ENCODE data around the gene MLN.

DNA sequence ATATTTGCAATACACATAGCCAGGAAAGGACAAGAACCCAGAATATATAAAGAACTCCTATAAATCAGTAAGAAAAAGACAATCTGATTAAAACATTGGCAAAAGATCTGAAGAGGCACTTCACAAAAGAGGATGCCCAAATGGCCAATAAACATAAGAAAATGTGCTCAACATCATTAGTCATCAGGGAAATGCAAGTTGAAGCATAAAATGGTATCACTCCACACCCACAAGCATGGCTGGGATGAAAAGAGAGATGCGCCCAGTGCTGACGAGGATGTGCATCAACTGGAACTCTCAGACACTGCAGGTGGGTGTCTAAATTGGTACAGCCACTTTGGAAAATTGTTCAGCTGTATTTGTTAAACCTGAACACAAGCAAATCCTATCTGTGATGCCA, 42.4 kb upstream of the MLN start:
- TF ChIP-seq, protein P1, sequence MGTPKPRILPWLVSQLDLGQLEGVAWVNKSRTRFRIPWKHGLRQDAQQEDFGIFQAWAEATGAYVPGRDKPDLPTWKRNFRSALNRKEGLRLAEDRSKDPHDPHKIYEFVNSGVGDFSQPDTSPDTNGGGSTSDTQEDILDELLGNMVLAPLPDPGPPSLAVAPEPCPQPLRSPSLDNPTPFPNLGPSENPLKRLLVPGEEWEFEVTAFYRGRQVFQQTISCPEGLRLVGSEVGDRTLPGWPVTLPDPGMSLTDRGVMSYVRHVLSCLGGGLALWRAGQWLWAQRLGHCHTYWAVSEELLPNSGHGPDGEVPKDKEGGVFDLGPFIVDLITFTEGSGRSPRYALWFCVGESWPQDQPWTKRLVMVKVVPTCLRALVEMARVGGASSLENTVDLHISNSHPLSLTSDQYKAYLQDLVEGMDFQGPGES (IDR thresholded peaks at IDR 0.05; ENCODE audit: low read depth, low read length), result no peak
- TF ChIP-seq, protein P2, sequence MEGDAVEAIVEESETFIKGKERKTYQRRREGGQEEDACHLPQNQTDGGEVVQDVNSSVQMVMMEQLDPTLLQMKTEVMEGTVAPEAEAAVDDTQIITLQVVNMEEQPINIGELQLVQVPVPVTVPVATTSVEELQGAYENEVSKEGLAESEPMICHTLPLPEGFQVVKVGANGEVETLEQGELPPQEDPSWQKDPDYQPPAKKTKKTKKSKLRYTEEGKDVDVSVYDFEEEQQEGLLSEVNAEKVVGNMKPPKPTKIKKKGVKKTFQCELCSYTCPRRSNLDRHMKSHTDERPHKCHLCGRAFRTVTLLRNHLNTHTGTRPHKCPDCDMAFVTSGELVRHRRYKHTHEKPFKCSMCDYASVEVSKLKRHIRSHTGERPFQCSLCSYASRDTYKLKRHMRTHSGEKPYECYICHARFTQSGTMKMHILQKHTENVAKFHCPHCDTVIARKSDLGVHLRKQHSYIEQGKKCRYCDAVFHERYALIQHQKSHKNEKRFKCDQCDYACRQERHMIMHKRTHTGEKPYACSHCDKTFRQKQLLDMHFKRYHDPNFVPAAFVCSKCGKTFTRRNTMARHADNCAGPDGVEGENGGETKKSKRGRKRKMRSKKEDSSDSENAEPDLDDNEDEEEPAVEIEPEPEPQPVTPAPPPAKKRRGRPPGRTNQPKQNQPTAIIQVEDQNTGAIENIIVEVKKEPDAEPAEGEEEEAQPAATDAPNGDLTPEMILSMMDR (IDR thresholded peaks at IDR 0.05), result no peak
- TF ChIP-seq EZH2phosphoT487 (IDR thresholded peaks at IDR 0.05; ENCODE audit: borderline replicate concordance, low read depth) (no peak), EP300 (IDR thresholded peaks at IDR 0.05; ENCODE audit: borderline replicate concordance in 1 of 2, low read depth in 1 of 2, low read length in 1 of 2) (no peak), POLR2AphosphoS5 (IDR thresholded peaks at IDR 0.05; ENCODE audit: low read depth, low read length) (no peak), SMC3 (IDR thresholded peaks at IDR 0.05; ENCODE audit: low read depth, low read length) (no peak), NRF1 (IDR thresholded peaks at IDR 0.05; ENCODE audit: low read depth, low read length) (no peak), TAF1 (IDR thresholded peaks at IDR 0.05; ENCODE audit: borderline replicate concordance, low read depth, low read length) (no peak), RAD21 (IDR thresholded peaks at IDR 0.05; ENCODE audit: low read length) (no peak)
- TF ChIP-seq, protein P3, sequence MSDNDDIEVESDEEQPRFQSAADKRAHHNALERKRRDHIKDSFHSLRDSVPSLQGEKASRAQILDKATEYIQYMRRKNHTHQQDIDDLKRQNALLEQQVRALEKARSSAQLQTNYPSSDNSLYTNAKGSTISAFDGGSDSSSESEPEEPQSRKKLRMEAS (IDR thresholded peaks at IDR 0.05; ENCODE audit: low read depth), result no peak
- TF ChIP-seq, protein P4, sequence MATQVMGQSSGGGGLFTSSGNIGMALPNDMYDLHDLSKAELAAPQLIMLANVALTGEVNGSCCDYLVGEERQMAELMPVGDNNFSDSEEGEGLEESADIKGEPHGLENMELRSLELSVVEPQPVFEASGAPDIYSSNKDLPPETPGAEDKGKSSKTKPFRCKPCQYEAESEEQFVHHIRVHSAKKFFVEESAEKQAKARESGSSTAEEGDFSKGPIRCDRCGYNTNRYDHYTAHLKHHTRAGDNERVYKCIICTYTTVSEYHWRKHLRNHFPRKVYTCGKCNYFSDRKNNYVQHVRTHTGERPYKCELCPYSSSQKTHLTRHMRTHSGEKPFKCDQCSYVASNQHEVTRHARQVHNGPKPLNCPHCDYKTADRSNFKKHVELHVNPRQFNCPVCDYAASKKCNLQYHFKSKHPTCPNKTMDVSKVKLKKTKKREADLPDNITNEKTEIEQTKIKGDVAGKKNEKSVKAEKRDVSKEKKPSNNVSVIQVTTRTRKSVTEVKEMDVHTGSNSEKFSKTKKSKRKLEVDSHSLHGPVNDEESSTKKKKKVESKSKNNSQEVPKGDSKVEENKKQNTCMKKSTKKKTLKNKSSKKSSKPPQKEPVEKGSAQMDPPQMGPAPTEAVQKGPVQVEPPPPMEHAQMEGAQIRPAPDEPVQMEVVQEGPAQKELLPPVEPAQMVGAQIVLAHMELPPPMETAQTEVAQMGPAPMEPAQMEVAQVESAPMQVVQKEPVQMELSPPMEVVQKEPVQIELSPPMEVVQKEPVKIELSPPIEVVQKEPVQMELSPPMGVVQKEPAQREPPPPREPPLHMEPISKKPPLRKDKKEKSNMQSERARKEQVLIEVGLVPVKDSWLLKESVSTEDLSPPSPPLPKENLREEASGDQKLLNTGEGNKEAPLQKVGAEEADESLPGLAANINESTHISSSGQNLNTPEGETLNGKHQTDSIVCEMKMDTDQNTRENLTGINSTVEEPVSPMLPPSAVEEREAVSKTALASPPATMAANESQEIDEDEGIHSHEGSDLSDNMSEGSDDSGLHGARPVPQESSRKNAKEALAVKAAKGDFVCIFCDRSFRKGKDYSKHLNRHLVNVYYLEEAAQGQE (IDR thresholded peaks at IDR 0.05; ENCODE audit: low read depth, low read length), result no peak
- TF ChIP-seq, protein P5, sequence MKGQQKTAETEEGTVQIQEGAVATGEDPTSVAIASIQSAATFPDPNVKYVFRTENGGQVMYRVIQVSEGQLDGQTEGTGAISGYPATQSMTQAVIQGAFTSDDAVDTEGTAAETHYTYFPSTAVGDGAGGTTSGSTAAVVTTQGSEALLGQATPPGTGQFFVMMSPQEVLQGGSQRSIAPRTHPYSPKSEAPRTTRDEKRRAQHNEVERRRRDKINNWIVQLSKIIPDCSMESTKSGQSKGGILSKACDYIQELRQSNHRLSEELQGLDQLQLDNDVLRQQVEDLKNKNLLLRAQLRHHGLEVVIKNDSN (IDR thresholded peaks at IDR 0.05; ENCODE audit: borderline replicate concordance, low read depth), result no peak
- TF ChIP-seq, protein P6, sequence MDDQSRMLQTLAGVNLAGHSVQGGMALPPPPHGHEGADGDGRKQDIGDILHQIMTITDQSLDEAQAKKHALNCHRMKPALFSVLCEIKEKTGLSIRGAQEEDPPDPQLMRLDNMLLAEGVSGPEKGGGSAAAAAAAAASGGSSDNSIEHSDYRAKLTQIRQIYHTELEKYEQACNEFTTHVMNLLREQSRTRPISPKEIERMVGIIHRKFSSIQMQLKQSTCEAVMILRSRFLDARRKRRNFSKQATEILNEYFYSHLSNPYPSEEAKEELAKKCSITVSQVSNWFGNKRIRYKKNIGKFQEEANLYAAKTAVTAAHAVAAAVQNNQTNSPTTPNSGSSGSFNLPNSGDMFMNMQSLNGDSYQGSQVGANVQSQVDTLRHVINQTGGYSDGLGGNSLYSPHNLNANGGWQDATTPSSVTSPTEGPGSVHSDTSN (IDR thresholded peaks at IDR 0.05), result no peak

Measured in SK-N-SH (cell line).